GM12878 (cell line): ENCODE measurements around the gene TSHR. TPM values are rescaled to one million over a fixed set of nuclear protein-coding genes. Genes with fewer than 3 reads are reported as not detected.

Experiments
- CBX5 ChIP-seq: sonication (generic); IDR thresholded peaks from 2 replicates; pipeline ENCODE4 v1.6.1; 2016; ENCODE audit warnings: low read depth, moderate library complexity, mild to moderate bottlenecking, inconsistent platforms
- CHD2 ChIP-seq: IDR thresholded peaks from 2 replicates; pipeline ENCODE4 v1.6.1; 2011; ENCODE audit warnings: low read depth, low read length, improper control_type of control experiment, borderline replicate concordance
- EP300 ChIP-seq, 2 experiments: fragments of 150-350 bp in 1 of 2; IDR thresholded peaks; 2 replicates each; pipeline ENCODE4 v1.6.1; 2011 to 2012; ENCODE audit warnings: low read depth in 2 of 2, low read length in 2 of 2, borderline replicate concordance in 1 of 2, improper control_type of control experiment in 1 of 2, inconsistent platforms in 1 of 2; ENCODE audit not compliant: control insufficient read depth in 1 of 2
- FOXK2 ChIP-seq: fragments of 450-650 bp; IDR thresholded peaks from 2 replicates; pipeline ENCODE4 v1.6.1; 2017; ENCODE audit warnings: mild to moderate bottlenecking, moderate library complexity
- PAX5 ChIP-seq: IDR thresholded peaks from 2 replicates; pipeline ENCODE4 v1.6.1; 2011; ENCODE audit warnings: low read depth, low read length, borderline replicate concordance
- PKNOX1 ChIP-seq: fragments of 450-650 bp; IDR thresholded peaks from 2 replicates; pipeline ENCODE4 v1.6.1; 2016; ENCODE audit warnings: mild to moderate bottlenecking
- RAD21 ChIP-seq: IDR thresholded peaks from 2 replicates; pipeline ENCODE4 v1.6.1; 2011; ENCODE audit warnings: mild to moderate bottlenecking, low read depth, low read length, moderate library complexity; ENCODE audit not compliant: insufficient read depth
- RELA ChIP-seq: fragments of 450-650 bp; IDR thresholded peaks from 2 replicates; pipeline ENCODE4 v1.8.0; 2014; ENCODE audit warnings: borderline replicate concordance; ENCODE audit not compliant: partially characterized antibody
- RFX5 ChIP-seq: IDR thresholded peaks from 2 replicates; pipeline ENCODE4 v1.6.1; 2011; ENCODE audit warnings: low read depth, low read length, improper control_type of control experiment
- STAT1 ChIP-seq: fragments of 450-650 bp; conservative IDR thresholded peaks from 2 replicates; pipeline ENCODE4 v1.6.1; 2014; ENCODE audit warnings: antibody characterized with exemption, mild to moderate bottlenecking
- YY1 ChIP-seq: IDR thresholded peaks from 2 replicates; pipeline ENCODE4 v1.6.1; 2011; ENCODE audit warnings: low read depth, mild to moderate bottlenecking, low read length
- ZNF207 ChIP-seq: fragments of 450-650 bp; IDR thresholded peaks from 2 replicates; pipeline ENCODE4 v1.6.1; 2014; ENCODE audit warnings: antibody characterized with exemption, mild to moderate bottlenecking, borderline replicate concordance
- ZZZ3 ChIP-seq: IDR thresholded peaks from 2 replicates; pipeline ENCODE4 v1.6.1; 2011; ENCODE audit warnings: low read depth; ENCODE audit not compliant: control insufficient read depth, insufficient read length
- polyA plus RNA-seq, 11 experiments: library from polyadenylated mRNA; depleted of rRNA in 4 of 11; unstranded in 6 of 11; stranded (reverse) in 5 of 11; fragments of >200 nt; fragmentation: Nextera tagmentation in 4 of 11; fragmentation: Illumina TruSeq in 1 of 11; extraction: Ambion mirVana in 4 of 11; extraction: Trizol in 1 of 11; gene quantifications; 1 replicate in 1 of 11; 2 replicates in 10 of 11; pipeline versions ENCODE4 v1.2.1 to v1.2.3, GENCODE V29; 2011 to 2016; ENCODE audit warnings: inconsistent platforms in 2 of 11, missing spikeins in 2 of 11, low read depth in 1 of 11
- total RNA-seq, 4 experiments: library from RNA; depleted of rRNA in 3 of 4; stranded (reverse); fragments of >200 nt in 3 of 4; fragmentation: Illumina TruSeq in 1 of 4; extraction: Trizol in 1 of 4; gene quantifications; 2 replicates each; pipeline versions ENCODE4 v1.2.1 to v1.2.3, GENCODE V29; 2013 to 2021

The TSHR gene
- total and polyA plus RNA-seq, 10 of the 15 experiments (the other 5 are each of a cell fraction or from before 2014, with no cell fraction given): 0.06 to 0.31 TPM; not detected in 8

- TF ChIP-seq RFX5: no peak
- peak; percentile 89 for TF ChIP-seq RAD21
- TF ChIP-seq ZZZ3: no peak
- TF ChIP-seq STAT1: no peak
- no peak for TF ChIP-seq CBX5
- TF ChIP-seq EP300 (IDR thresholded peaks at IDR 0.05; ENCODE audit: borderline replicate concordance in 1 of 2, control insufficient read depth in 1 of 2, low read depth in 2 of 2, low read length in 2 of 2): no peak
- TF ChIP-seq YY1: peak; percentile 62; the same call in 1 of the 2 replicates
- no peak for TF ChIP-seq ZNF207
- TF ChIP-seq PAX5: peak; percentile 26; the same call in 1 of the 2 replicates
- TF ChIP-seq RELA: no peak
- peak; percentile 60 for TF ChIP-seq PKNOX1
- no peak for TF ChIP-seq FOXK2
- TF ChIP-seq CHD2: 0 out of 2 replicates have a peak, but pooled peaks have one; percentile 19
- TF ChIP-seq, all 136 proteins: peak for 7
Measured at GRCh38 chr14:81164167-81164774, 208.8 kb downstream of the TSHR start (continued).
